Measurements from ENCODE around the gene PPP3CA.
A peak's percentile ranks its signal among the peaks of the same experiment; 100 is the strongest.

PPP3CA gene

GRCh38 chr4:101175896-101176676, 171.2 kb downstream of the PPP3CA start:
- DNase-seq (ENCODE audit: low read depth), result no peak

GRCh38 chr4:101174679-101175345, 172.5 kb downstream of the PPP3CA start:
- no peak for DNase-seq (ENCODE audit: low read depth)

GRCh38 chr4:101172369-101172768, 175.0 kb downstream of the PPP3CA start:
- no peak for DNase-seq (ENCODE audit: low read depth)

GRCh38 chr4:101171747-101172146, 175.6 kb downstream of the PPP3CA start:
- no peak for DNase-seq (ENCODE audit: low read depth)

- DNase-seq (ENCODE audit: low read depth), result no peak
Observed at GRCh38 chr4:101169044-101170014, 178.0 kb downstream of the PPP3CA start.

- DNase-seq (ENCODE audit: low read depth), result no peak
Observed at GRCh38 chr4:101163936-101164335, 183.4 kb downstream of the PPP3CA start.

- DNase-seq (ENCODE audit: low read depth), result no peak
Observed at GRCh38 chr4:101162990-101163380, 184.3 kb downstream of the PPP3CA start.

GRCh38 chr4:101160792-101161592, 186.3 kb downstream of the PPP3CA start:
- DNase-seq (ENCODE audit: low read depth), result no peak

GRCh38 chr4:101158507-101158906, 188.8 kb downstream of the PPP3CA start:
- DNase-seq (ENCODE audit: low read depth), result no peak

GRCh38 chr4:101158134-101158482, 189.2 kb downstream of the PPP3CA start:
- DNase-seq (ENCODE audit: low read depth), result no peak

- DNase-seq (ENCODE audit: low read depth), result no peak
Observed at GRCh38 chr4:101157415-101158133, 189.8 kb downstream of the PPP3CA start.

- no peak for DNase-seq (ENCODE audit: low read depth)
Observed at GRCh38 chr4:101156619-101157310, 190.6 kb downstream of the PPP3CA start.

GRCh38 chr4:101155945-101156344, 191.4 kb downstream of the PPP3CA start:
- no peak for DNase-seq (ENCODE audit: low read depth)

GRCh38 chr4:101155368-101155767, 192.0 kb downstream of the PPP3CA start:
- DNase-seq (ENCODE audit: low read depth), result peak; percentile 41

GRCh38 chr4:101153653-101154052, 193.7 kb downstream of the PPP3CA start:
- DNase-seq (ENCODE audit: low read depth), result no peak

- no peak for DNase-seq (ENCODE audit: low read depth)
Observed at GRCh38 chr4:101152521-101152920, 194.8 kb downstream of the PPP3CA start.

GRCh38 chr4:101148551-101148950, 198.8 kb downstream of the PPP3CA start:
- DNase-seq (ENCODE audit: low read depth), result no peak

GRCh38 chr4:101147283-101147682, 200.0 kb downstream of the PPP3CA start:
- DNase-seq (ENCODE audit: low read depth), result no peak

GRCh38 chr4:101145021-101145420, 202.3 kb downstream of the PPP3CA start:
- no peak for DNase-seq (ENCODE audit: low read depth)

GRCh38 chr4:101142259-101142658, 205.1 kb downstream of the PPP3CA start:
- no peak for DNase-seq (ENCODE audit: low read depth)
